CD4-positive, alpha-beta T cell treated with Interleukin-15 for 1 hour (primary cell): Measurements from ENCODE around the gene MIEF1.

Experiments used
- DNase-seq: peaks from one replicate; pipeline ENCODE4 v3.0.0-alpha.2; 2020

MIEF1 gene

GRCh38 chr22:39532215-39533073 lies 30.4 kb downstream of the MIEF1 start, which contains the start of gene RPS19BP1:
Gene RPS19BP1 (minus strand): TSS chr22:39532748. CDS start chr22:39532738, 10 bp downstream.
- DNase-seq: peak; percentile 100

GRCh38 chr22:39534092-39534506 lies 32.0 kb downstream of the MIEF1 start:
- no peak for DNase-seq

GRCh38 chr22:39534591-39535356 lies 32.7 kb downstream of the MIEF1 start:
- peak; percentile 66 for DNase-seq

- DNase-seq: no peak
Measured at GRCh38 chr22:39535357-39535725, 33.3 kb downstream of the MIEF1 start.

- DNase-seq: no peak
Measured at GRCh38 chr22:39535831-39536449, 33.9 kb downstream of the MIEF1 start.

GRCh38 chr22:39536711-39537110 lies 34.6 kb downstream of the MIEF1 start:
- DNase-seq: no peak

GRCh38 chr22:39537975-39538374 lies 35.9 kb downstream of the MIEF1 start:
- no peak for DNase-seq

GRCh38 chr22:39543095-39543494 lies 41.0 kb downstream of the MIEF1 start:
- DNase-seq: no peak

- no peak for DNase-seq
Measured at GRCh38 chr22:39545386-39546365, 43.6 kb downstream of the MIEF1 start.

- no peak for DNase-seq
Measured at GRCh38 chr22:39546889-39547586, 44.9 kb downstream of the MIEF1 start.

- DNase-seq: no peak
Measured at GRCh38 chr22:39547587-39547947, 45.5 kb downstream of the MIEF1 start.

GRCh38 chr22:39553429-39553828 lies 51.3 kb downstream of the MIEF1 start:
- no peak for DNase-seq

- DNase-seq: no peak
Measured at GRCh38 chr22:39554151-39554550, 52.1 kb downstream of the MIEF1 start.

- peak; percentile 54 for DNase-seq
Measured at GRCh38 chr22:39556970-39557841, 55.1 kb downstream of the MIEF1 start.

GRCh38 chr22:39558254-39558727 lies 56.2 kb downstream of the MIEF1 start:
- DNase-seq: no peak

GRCh38 chr22:39558950-39559349 lies 56.9 kb downstream of the MIEF1 start:
- DNase-seq: no peak

GRCh38 chr22:39559456-39560105 lies 57.5 kb downstream of the MIEF1 start:
- DNase-seq: no peak

- DNase-seq: no peak
Measured at GRCh38 chr22:39560127-39560526, 58.0 kb downstream of the MIEF1 start.

- DNase-seq: no peak
Measured at GRCh38 chr22:39562839-39563489, 60.9 kb downstream of the MIEF1 start.
